Superior temporal gyrus (tissue), 1 donor: ENCODE measurements around the gene COTL1.
"Not testable (repeated sequence)": the region's sequence is repeated elsewhere in the genome, so short reads cannot be mapped to it uniquely, and the experiment has no call there.

ENCODE experiments used
- DNase-seq: peaks from one replicate; pipeline ENCODE4 v3.0.0-alpha.2; 2016; ENCODE audit errors: extremely low spot score

Gene COTL1

DNA sequence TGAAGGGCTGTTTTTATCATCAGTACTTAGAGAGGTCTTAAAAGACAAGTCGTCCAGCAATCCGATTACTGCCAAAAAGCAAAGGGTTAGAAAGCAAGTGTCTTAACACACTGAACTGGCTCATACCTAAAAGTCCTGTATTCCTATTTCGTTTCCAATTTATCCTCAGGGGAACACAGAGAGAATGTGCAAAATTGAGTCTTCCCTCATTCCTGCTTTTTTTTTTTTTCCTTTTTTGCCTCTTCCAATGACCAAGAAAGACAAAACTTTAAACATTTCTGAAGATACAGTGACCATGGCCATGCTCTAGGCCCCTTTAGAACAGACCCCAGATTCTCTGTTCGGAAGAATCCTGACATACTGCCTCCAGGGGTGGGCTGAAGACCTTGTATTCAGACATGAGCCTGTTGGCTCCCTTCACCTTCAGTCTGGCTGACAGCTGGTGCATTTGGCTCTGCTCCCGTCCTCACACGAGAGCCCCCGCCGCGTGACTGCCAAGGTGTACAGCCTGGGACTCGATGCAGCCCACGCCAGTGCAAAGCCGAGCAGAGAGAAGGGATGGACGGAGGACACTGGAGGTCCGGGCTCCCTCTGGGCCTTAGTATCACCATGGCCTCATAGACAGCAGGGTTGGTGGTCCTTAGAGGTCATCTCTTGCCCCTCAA, 47.0 kb downstream of the COTL1 start:
- no peak for DNase-seq

DNA sequence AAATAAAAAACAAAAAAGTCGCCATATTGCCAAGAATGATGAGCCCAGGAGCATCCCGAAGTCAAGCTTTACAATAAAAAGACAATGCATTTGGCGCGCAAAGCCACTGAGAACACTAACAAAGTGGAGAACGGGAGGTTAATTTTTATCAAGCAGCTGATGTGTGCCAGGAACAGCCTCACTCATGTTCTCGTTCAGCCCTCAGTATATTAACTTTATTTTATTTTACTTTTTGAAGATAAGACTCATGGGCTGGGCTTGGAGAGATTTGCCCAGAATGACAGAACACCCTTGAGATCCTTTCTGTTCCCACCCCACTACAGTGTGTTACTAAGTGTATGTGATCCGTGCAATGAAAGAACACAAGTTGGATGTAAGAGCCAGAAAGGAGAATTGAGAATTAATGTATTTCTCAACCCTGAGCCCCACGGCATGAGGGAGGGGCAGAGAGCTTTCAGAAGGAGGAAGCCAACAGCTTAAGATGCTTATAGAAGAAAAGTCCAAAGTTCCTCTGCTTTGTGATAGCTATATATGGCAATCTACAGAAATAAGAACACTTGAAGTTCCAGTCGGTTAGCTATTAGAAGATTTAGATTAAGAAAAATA, 48.4 kb downstream of the COTL1 start:
- DNase-seq: no peak

DNA sequence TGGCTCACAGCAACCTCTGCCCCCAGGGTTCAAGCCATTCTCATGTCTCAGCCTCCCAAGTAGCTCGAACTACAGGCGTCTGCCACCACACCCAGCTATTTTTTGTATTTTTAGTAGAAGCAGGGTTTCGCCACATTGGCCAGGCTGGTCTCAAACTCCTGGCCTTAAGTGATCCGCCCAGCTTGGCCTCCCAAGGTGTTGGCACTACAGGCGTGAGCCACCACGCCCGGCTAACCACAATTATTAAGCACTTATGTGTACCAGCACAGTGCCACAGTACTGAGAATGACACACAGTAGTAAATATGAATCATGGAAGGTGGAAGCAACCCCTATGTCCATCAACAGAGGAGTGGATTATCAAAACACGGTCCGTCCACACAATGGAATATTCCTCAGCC, 49.8 kb downstream of the COTL1 start:
- DNase-seq: no peak

GRCh38 chr16:84567286-84567962, 50.5 kb downstream of the COTL1 start:
- DNase-seq: no peak

DNA sequence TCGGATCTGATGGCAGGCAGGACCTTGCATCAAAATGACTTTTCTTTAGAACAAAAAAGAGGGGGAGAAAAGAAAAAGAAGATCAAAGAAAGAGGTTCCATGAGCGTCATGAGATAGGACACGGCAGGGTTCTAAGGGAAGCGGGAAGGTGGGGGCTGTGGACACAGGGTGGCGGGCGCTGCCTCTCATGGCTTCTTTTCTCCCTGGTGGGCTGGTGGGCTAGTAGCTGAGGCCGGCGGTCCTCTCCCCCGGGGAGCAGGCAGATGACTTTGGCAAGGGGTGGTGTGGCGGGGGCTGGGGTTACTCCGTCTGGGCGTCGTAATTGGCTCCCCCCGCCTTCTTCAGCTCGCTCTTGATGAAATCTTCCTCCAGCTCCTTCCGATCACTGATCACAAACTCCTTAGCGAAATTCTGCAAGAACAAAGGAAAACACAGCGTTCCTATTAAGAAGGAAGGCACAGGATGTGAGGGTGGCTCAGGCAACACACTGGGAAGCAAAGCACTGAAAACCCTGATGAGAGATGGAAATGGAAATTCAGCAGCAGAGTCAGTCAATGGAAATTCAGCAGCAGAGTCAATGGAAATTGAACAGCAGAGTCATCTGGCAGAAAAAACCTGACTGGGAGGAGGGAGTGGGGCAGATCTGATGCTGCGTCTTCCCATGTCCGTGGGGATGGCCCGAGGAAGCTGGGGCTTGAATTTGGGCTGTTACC, 51.2 kb downstream of the COTL1 start:
- no peak for DNase-seq

DNA sequence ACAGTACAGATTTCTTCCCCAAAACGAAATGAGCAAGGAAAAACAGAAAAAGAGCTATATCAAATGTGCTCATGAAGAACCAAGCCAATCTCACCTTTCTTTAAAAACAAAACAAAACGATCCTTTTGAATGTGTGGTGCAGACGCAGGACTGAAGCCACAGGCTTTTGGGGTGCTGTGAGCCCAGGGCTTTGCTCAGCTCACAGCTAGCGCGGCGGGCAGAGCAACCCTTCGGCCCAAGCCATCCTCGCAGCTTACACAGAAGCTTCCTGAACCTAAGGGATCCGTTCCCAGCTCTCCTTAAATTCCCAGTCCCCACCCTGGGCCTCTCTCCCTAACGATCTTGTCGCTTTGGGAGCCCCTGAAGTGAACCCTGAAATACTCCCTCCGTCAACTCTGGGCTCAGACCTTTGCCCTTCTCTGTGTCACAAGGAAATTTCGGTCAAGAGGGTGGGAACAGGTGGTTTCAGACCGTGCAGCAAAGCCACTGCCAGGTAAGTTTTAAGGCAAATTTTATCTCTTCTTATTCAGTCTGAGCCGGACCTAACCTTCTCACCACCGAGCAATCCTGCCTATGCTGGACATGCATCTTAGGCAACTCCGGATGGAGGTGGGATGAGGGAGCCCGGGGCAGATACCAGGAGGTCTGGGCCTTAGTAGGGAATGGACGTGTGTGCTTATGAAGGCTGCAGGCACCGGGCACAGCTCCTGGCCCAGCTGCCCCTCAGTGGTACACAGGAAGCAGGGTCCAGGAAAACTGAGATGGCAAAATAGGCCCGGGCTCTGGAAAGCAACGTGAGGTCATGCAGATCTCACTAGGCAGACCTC, 52.0 kb downstream of the COTL1 start:
- no peak for DNase-seq

GRCh38 chr16:84563786-84564420, 54.0 kb downstream of the COTL1 start:
- DNase-seq: no peak

GRCh38 chr16:84563064-84563715, 54.7 kb downstream of the COTL1 start:
- DNase-seq: no peak

GRCh38 chr16:84562174-84562815, 55.6 kb downstream of the COTL1 start:
- no peak for DNase-seq

DNA sequence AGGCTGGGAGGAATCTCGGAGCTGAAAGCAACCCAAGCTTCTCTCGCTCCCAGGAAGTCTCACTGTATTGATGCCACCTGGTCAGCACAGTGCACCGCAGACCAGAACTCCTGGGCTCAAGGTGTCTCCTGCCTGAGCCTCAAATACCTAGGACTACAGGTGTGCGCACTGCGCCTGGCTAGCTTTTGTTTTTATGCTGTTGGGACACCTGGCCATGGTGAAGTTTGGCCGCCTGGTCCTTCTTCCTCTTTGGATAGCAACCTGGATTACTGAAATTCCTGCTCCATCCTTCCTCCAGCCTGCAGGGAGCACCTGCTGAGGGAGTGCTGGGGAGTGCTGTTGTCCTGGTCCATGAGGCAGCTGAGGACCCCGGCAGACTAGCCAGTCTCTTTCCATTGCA, 56.6 kb downstream of the COTL1 start:
- no peak for DNase-seq

- DNase-seq: no peak
Observed at GRCh38 chr16:84560269-84560668, 57.6 kb downstream of the COTL1 start.

- no peak for DNase-seq
Observed at GRCh38 chr16:84559311-84559932, 58.5 kb downstream of the COTL1 start.

- not testable (repeated sequence) for DNase-seq
Observed at GRCh38 chr16:84558850-84559249, 59.0 kb downstream of the COTL1 start.

GRCh38 chr16:84557504-84557903, 60.4 kb downstream of the COTL1 start:
- no peak for DNase-seq

DNA sequence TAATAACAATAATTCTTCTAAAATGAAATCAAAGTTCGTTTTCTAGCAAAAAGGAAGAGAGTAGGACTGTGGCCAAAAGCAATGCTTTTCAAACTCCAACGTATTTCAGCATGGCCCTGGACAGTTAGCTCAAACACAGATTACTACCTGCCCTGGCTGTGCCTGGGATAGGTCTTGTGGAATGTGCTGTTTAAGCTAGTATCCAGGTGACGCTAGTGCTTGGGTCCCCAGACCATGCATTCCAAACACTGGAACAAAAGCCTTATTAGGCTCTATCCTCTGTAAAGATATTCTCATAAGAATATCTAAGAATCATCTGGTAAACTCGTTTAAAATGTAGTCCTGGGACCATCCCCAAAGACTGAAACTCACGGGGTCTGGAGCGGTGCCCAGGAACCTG, 60.8 kb downstream of the COTL1 start:
- DNase-seq: no peak

- peak; percentile 67 for DNase-seq
Observed at GRCh38 chr16:84555418-84556196, 62.3 kb downstream of the COTL1 start.

DNA sequence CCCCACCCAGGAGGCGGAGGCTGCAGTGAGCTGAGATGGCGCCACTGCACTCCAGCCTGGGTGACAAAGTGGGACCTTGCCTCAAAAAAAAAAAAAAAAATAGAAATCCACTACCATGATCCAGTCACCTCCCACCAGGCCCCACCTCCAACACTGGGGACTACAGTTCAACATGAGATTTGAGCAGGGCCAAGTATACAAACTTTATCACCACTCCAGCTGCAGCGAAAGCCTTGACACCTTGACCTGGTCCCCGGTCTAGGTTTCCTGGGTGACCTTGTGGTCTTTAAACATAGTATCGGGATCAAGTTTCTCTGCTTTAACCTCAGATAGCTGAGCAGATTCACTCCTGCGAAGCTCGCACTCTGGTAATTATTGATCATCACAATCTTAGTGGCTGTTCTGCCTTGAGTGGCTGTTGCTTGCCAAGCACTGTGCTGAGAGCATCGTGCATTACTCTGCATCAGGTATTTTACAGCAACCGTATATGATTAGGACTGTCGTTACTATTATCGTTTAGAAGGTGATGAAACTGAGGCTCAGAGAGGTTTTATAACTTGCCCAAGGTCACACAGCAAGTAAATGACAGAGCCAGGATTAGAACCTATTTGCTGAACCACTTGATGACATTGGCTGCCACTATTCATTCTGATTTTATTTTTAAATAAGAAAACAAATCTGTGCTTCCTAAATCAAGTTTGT, 63.1 kb downstream of the COTL1 start:
- DNase-seq: no peak

DNA sequence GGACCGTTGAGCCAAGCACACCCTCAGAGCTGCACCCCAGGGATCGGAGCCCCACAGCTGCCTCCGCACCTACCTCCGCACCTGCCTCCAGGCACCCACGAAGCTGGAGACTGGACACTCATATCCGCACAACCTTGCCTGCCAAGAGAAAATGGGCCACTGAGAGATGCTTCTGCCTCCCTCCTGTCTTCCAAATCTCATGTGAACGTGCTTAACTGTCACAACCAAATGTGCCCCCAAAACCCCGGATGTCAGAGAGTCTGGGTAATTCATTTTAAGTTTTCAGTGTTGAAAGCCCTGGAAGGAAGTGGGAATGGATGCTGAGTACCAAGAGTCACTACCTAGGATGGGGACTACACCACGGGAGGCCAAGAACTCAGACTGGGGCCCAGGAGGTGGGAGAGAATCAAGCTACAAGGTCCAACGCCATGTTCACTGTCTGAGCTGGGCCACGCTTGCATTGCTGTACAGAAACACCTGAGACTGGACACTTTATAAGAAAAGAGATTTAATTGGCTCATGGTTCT, 63.9 kb downstream of the COTL1 start:
- no peak for DNase-seq
